ENCODE measurements around the gene ALLC. TPM values are rescaled to one million over a fixed set of nuclear protein-coding genes. Genes with fewer than 3 reads are reported as not detected.

Gene ALLC
- total RNA-seq, 4 donors from 2014 or later, result not detected

DNA sequence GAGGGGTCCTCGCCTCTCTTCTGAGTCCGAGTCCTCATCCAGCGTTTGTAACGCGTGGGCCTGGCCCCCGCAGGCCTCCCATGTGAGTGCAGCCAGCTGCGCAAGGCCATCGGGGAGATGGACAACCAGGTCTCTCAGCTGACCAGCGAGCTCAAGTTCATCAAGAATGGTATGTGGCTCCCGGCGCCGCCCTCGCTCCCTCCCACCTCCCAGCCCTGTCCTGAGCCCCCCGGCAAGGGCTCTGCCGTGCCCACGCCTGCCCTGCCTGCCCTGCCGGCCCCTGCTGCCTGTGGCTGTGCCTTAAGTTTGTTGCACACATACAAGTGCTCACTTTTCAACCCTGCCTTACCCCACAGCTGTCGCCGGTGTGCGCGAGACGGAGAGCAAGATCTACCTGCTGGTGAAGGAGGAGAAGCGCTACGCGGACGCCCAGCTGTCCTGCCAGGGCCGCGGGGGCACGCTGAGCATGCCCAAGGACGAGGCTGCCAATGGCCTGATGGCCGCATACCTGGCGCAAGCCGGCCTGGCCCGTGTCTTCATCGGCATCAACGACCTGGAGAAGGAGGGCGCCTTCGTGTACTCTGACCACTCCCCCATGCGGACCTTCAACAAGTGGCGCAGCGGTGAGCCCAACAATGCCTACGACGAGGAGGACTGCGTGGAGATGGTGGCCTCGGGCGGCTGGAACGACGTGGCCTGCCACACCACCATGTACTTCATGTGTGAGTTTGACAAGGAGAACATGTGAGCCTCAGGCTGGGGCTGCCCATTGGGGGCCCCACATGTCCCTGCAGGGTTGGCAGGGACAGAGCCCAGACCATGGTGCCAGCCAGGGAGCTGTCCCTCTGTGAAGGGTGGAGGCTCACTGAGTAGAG lies 14.4 kb upstream of the ALLC start:
- Histone ChIP-seq H3K36me3 (no peaks in the 10 kb centered on the region), H3K27me3 (no peaks in the 10 kb centered on the region), H3K4me3 (no peak overlapping the region), H3K4me1 (no peaks in the 10 kb centered on the region), H3K27ac (no peak overlapping the region), H3K9me3 (no peaks in the 10 kb centered on the region)
- DNase-seq (no peak), ATAC-seq (no peak)
- TF ChIP-seq, protein P1, sequence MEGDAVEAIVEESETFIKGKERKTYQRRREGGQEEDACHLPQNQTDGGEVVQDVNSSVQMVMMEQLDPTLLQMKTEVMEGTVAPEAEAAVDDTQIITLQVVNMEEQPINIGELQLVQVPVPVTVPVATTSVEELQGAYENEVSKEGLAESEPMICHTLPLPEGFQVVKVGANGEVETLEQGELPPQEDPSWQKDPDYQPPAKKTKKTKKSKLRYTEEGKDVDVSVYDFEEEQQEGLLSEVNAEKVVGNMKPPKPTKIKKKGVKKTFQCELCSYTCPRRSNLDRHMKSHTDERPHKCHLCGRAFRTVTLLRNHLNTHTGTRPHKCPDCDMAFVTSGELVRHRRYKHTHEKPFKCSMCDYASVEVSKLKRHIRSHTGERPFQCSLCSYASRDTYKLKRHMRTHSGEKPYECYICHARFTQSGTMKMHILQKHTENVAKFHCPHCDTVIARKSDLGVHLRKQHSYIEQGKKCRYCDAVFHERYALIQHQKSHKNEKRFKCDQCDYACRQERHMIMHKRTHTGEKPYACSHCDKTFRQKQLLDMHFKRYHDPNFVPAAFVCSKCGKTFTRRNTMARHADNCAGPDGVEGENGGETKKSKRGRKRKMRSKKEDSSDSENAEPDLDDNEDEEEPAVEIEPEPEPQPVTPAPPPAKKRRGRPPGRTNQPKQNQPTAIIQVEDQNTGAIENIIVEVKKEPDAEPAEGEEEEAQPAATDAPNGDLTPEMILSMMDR (IDR thresholded peaks at IDR 0.05 in 4 of 5, conservative IDR thresholded peaks at IDR 0.05 in 1 of 5), result no peak
- TF ChIP-seq POLR2A (IDR thresholded peaks at IDR 0.05), result no peak
- intact Hi-C loops (cut with DNase I; ENCODE audit: low total_unique reads) (no loop called here), in situ Hi-C loops (cut with MboI; ENCODE audit: low sequenced_read_pairs in 4 of 4) (no loop called here)

DNA sequence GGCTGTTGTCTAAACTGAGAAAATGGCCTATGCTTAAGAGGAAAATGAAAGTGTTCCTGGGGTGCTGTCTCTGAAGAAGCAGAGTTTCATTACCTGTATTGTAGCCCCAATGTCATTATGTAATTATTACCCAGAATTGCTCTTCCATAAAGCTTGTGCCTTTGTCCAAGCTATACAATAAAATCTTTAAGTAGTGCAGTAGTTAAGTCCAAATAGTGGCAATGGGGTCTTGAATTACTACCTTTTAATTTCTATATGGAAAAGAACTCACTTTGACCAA lies 13.8 kb upstream of the ALLC start:
- Histone ChIP-seq H3K27ac (no peak overlapping the region), H3K4me3 (no peak overlapping the region), H3K9me3 (no peaks in the 10 kb centered on the region), H3K4me1 (no peaks in the 10 kb centered on the region), H3K36me3 (no peaks in the 10 kb centered on the region), H3K27me3 (no peaks in the 10 kb centered on the region)
- intact Hi-C loops (cut with DNase I; ENCODE audit: low total_unique reads) (no loop called here), in situ Hi-C loops (cut with MboI; ENCODE audit: low sequenced_read_pairs in 4 of 4) (no loop called here)
- TF ChIP-seq, protein P1 (IDR thresholded peaks at IDR 0.05 in 4 of 5, conservative IDR thresholded peaks at IDR 0.05 in 1 of 5), result no peak
- TF ChIP-seq POLR2A (IDR thresholded peaks at IDR 0.05), result no peak
- ATAC-seq (no peak), DNase-seq (no peak)

DNA sequence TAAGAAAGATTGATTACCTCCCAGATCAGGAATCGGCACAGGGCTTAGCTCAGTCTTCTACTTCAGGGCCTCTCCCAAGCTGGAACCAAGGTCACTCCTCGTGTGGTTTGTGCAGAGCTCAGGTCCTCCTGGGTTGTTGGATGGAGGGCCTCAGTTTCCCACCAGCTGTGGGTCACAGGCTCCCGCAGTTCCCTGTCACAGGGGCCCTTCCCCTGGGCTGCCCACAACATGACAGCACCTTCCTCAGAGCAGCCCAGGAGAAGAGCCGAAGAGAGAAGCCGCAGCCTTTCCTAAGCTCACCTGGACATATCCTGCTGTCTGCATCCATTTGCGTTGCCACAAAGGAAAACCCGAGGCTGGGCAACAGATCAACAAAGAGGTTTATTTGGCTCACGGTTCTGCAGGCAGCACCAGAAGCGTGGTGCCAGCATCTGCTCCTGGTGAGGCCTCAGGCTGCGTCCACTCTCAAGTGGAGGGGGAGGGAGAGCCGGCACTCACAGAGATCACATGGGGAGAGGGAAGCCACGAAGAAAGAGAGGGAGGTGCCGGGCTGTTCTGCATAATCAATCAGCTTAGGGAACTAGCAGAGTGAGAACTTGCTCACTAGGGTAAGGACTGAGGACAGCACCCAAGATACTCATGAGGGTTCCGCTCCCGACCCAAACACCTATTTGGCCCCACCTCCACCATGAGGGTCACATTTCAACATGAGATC lies 13.0 kb upstream of the ALLC start:
- H3K36me3 ChIP-seq, result no peaks in the 10 kb centered on the region
- H3K9me3 ChIP-seq, result no peaks in the 10 kb centered on the region
- TF ChIP-seq, protein P1 (IDR thresholded peaks at IDR 0.05 in 4 of 5, conservative IDR thresholded peaks at IDR 0.05 in 1 of 5), result no peak
- no peak for TF ChIP-seq POLR2A (IDR thresholded peaks at IDR 0.05)
- ATAC-seq (no peak), DNase-seq (no peak)
- H3K27ac ChIP-seq, result no peak overlapping the region
- intact Hi-C loops (cut with DNase I; ENCODE audit: low total_unique reads) (no loop called here), in situ Hi-C loops (cut with MboI; ENCODE audit: low sequenced_read_pairs in 4 of 4) (loop anchor here in 1 of 4 donors (5.0 kb wide), 1 partner anchor 223 kb away; no protein-coding TSS in a partner anchor)
- no peaks in the 10 kb centered on the region for H3K4me1 ChIP-seq
- H3K27me3 ChIP-seq, result no peaks in the 10 kb centered on the region
- H3K4me3 ChIP-seq, result no peak overlapping the region

GRCh38 chr2:3645745-3646389 lies 12.1 kb upstream of the ALLC start:
- Histone ChIP-seq H3K27me3 (no peaks in the 10 kb centered on the region), H3K36me3 (no peaks in the 10 kb centered on the region), H3K4me1 (no peaks in the 10 kb centered on the region), H3K9me3 (no peaks in the 10 kb centered on the region), H3K4me3 (no peak overlapping the region), H3K27ac (no peak overlapping the region)
- no peak for DNase-seq
- no peak for TF ChIP-seq POLR2A (IDR thresholded peaks at IDR 0.05)
- TF ChIP-seq, protein P1 (IDR thresholded peaks at IDR 0.05 in 4 of 5, conservative IDR thresholded peaks at IDR 0.05 in 1 of 5), result no peak
- in situ Hi-C loops (cut with MboI; ENCODE audit: low sequenced_read_pairs in 4 of 4) (loop anchor here in 1 of 4 donors (5.0 kb wide), 1 partner anchor 224 kb away; no protein-coding TSS in a partner anchor), intact Hi-C loops (cut with DNase I; ENCODE audit: low total_unique reads) (no loop called here)
- ATAC-seq, result no peak

Measured in gastrocnemius medialis (tissue), 4 donors.